ENCODE measurements around the gene SEMA3E.
A peak's percentile ranks its signal among the peaks of the same experiment; 100 is the strongest.

The SEMA3E gene

GRCh38 chr7:83429493-83429892, 219.4 kb downstream of the SEMA3E start:
- no peak for DNase-seq (ENCODE audit: low read depth in 2 of 2)
- H3K4me3 ChIP-seq (replicated peaks in 1 of 2; ENCODE audit: low read depth in 2 of 2, low read length in 2 of 2): no peak overlapping the region
- TF ChIP-seq CTCF (IDR thresholded peaks at IDR 0.05; ENCODE audit: low read depth, low read length): no peak

- H3K4me3 ChIP-seq (replicated peaks in 1 of 2; ENCODE audit: low read depth in 2 of 2, low read length in 2 of 2): no peak overlapping the region
- no peak for DNase-seq (ENCODE audit: low read depth in 2 of 2)
- TF ChIP-seq CTCF (IDR thresholded peaks at IDR 0.05; ENCODE audit: low read depth, low read length): no peak
Observed at GRCh38 chr7:83427884-83428283, 221.1 kb downstream of the SEMA3E start.

GRCh38 chr7:83426325-83426724, 222.6 kb downstream of the SEMA3E start:
- no peak for DNase-seq (ENCODE audit: low read depth in 2 of 2)
- H3K4me3 ChIP-seq (replicated peaks in 1 of 2; ENCODE audit: low read depth in 2 of 2, low read length in 2 of 2): no peak overlapping the region
- TF ChIP-seq CTCF (IDR thresholded peaks at IDR 0.05; ENCODE audit: low read depth, low read length): no peak

- no peak for TF ChIP-seq CTCF (IDR thresholded peaks at IDR 0.05; ENCODE audit: low read depth, low read length)
- no peak overlapping the region for H3K4me3 ChIP-seq (replicated peaks in 1 of 2; ENCODE audit: low read depth in 2 of 2, low read length in 2 of 2)
- no peak for DNase-seq (ENCODE audit: low read depth in 2 of 2)
Observed at GRCh38 chr7:83419013-83419412, 229.9 kb downstream of the SEMA3E start.

GRCh38 chr7:83415840-83416239, 233.1 kb downstream of the SEMA3E start:
- TF ChIP-seq CTCF (IDR thresholded peaks at IDR 0.05; ENCODE audit: low read depth, low read length): no peak
- no peak for DNase-seq (ENCODE audit: low read depth in 2 of 2)

GRCh38 chr7:83414947-83415346, 234.0 kb downstream of the SEMA3E start:
- no peak for DNase-seq (ENCODE audit: low read depth in 2 of 2)
- TF ChIP-seq CTCF (IDR thresholded peaks at IDR 0.05; ENCODE audit: low read depth, low read length): no peak

More at GRCh38 chr7:83415840-83416239, 233.1 kb downstream of the SEMA3E start:
- H3K4me3 ChIP-seq (replicated peaks in 1 of 2; ENCODE audit: low read depth in 2 of 2, low read length in 2 of 2): no peak overlapping the region

GRCh38 chr7:83413831-83414230, 235.1 kb downstream of the SEMA3E start:
- TF ChIP-seq CTCF (IDR thresholded peaks at IDR 0.05; ENCODE audit: low read depth, low read length): no peak
- H3K4me3 ChIP-seq (replicated peaks in 1 of 2; ENCODE audit: low read depth in 2 of 2, low read length in 2 of 2): no peak overlapping the region
- peak; percentile 36 to 56 for DNase-seq (ENCODE audit: low read depth in 2 of 2)

More at GRCh38 chr7:83414947-83415346, 234.0 kb downstream of the SEMA3E start:
- no peak overlapping the region for H3K4me3 ChIP-seq (replicated peaks in 1 of 2; ENCODE audit: low read depth in 2 of 2, low read length in 2 of 2)
